GM13977 (cell line): ENCODE measurements around the gene CALML3.
"Not testable (repeated sequence)": the region's sequence is repeated elsewhere in the genome, so short reads cannot be mapped to it uniquely, and the experiment has no call there.

Experiments used
- DNase-seq: peaks from one replicate; pipeline ENCODE4 v3.0.0; 2012; ENCODE audit warnings: low spot score
- in situ Hi-C: fragments of 300-500 bp; cut with MboI; formaldehyde crosslinking; loops from one replicate; pipeline ENCODE4 v1.12.0; 2022; ENCODE audit warnings: low sequenced_read_pairs, low pct_unique_long_range_greater_than_20kb, mixed read lengths, inconsistent platforms; ENCODE audit not compliant: unreplicated experiment
- TF ChIP-seq, protein P1 (sequence below): IDR thresholded peaks from 2 replicates; pipeline ENCODE4 v1.5.1; 2012; ENCODE audit warnings: mild to moderate bottlenecking, control low read depth; ENCODE audit not compliant: insufficient read depth; ENCODE audit errors: extremely low read depth, missing control alignments

Gene CALML3

DNA sequence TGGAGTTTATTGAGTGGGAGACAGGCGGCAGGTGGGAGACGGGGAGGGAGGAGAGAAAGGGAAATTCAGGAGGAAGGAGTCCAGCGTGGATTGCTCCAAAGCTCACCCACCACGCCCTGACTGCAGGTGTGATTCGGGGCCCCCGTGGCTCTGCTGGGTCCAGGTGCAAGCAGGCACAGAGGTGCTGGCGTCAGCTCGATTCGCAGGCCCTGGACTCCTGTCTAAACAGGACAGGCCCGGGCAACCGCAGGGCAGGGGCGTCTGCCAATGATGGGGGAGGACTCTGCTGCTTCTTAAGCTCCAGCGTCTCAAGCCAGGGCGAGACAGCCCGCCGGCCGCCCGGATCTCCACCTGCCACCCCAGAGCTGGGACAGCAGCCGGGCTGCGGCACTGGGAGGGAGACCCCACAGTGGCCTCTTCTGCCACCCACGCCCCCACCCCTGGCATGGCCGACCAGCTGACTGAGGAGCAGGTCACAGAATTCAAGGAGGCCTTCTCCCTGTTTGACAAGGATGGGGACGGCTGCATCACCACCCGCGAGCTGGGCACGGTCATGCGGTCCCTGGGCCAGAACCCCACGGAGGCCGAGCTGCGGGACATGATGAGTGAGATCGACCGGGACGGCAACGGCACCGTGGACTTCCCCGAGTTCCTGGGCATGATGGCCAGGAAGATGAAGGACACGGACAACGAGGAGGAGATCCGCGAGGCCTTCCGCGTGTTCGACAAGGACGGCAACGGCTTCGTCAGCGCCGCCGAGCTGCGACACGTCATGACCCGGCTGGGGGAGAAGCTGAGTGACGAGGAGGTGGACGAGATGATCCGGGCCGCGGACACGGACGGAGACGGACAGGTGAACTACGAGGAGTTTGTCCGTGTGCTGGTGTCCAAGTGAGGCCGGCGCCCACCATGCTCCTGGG lies at the start of gene CALML3:
Gene CALML3 (plus strand): TSS at position 321 of the 920 bp plus-strand sequence. CDS start 125 bp downstream, at position 446.
- in situ Hi-C loops: no loop called here
- TF ChIP-seq, protein P1, sequence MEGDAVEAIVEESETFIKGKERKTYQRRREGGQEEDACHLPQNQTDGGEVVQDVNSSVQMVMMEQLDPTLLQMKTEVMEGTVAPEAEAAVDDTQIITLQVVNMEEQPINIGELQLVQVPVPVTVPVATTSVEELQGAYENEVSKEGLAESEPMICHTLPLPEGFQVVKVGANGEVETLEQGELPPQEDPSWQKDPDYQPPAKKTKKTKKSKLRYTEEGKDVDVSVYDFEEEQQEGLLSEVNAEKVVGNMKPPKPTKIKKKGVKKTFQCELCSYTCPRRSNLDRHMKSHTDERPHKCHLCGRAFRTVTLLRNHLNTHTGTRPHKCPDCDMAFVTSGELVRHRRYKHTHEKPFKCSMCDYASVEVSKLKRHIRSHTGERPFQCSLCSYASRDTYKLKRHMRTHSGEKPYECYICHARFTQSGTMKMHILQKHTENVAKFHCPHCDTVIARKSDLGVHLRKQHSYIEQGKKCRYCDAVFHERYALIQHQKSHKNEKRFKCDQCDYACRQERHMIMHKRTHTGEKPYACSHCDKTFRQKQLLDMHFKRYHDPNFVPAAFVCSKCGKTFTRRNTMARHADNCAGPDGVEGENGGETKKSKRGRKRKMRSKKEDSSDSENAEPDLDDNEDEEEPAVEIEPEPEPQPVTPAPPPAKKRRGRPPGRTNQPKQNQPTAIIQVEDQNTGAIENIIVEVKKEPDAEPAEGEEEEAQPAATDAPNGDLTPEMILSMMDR: no peak
- no peak for DNase-seq

DNA sequence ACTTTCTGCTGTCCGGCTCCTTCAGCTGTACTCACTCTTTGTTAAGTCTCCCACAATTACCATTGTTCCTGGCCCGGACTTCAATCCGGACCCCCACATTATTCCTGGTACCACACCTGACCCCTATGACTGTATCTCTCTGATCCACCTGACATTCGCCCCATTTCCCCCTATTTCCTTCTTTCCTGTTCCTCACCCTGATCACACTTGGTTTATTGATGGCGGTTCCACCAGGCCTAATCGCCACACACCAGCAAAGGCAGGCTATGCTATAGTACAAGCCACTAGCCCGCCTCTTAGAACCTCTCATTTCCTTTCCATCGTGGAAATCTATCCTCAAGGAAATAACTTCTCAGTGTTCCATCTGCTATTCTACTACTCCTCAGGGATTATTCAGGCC lies 49.7 kb upstream of the CALML3 start:
- in situ Hi-C loops, DNase-seq: not testable (repeated sequence)

DNA sequence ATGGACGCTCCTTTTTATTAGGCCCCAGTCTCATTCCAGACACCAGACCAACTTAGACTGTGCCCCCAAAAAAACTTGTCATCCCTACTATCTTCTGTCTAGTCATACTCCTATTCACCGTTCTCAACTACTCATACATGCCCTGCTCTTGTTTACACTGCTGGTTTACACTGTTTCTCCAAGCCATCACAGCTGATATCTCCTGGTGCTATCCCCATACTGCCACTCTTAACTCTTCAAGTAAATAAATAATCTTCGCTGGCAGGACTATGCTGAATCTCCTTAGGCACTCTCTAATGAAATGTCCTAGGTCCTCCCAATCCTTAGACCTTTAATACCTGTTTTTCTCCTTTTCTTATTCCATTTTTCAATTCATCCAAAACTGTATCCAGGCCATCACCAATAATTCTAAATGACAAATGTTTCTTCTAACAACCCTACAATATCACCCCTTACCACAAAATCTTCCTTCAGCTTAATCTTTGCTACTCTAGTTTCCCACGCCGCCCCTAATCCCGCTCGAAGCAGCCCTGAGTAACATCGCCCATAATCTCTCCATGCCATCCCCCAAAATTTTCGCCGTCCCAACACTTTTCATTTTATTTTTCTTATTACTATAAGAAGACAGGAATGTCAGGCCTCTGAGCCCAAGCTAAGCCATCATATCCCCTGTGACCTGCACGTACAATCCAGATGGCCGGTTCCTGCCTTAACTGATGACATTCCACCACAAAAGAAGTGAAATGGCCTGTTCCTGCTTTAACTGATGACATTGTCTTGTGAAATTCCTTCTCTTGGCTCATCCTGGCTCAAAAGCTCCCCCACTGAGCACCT lies 48.6 kb upstream of the CALML3 start:
- DNase-seq, in situ Hi-C loops: not testable (repeated sequence)

DNA sequence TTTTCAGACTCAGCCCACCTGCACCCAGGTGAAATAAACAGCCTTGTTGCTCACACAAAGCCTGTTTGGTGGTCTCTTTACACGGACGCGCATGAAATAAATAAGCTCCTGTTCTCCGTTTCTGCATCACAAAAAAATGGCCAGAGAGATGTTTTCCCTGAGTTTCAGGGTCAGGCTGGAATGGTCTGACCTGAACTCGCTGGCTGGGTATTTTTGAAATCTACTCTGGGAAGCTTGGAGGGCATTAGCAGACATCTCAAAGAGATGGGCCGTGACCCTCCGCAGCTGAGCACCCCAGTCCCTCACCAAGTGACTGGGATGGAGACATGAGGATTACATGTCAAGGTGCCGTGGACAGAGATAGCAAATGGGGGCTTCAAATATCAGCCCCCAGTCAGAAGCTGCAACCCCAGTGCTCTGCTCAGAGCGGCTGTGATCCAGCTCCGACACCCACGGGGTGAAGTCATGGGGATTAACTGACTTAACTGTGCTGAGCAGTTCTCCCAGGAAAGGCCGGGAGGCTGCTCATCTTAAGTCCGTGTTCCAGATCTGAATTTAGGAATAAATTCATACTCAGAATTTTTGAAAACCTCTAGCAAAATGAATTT lies 47.7 kb upstream of the CALML3 start:
- TF ChIP-seq, protein P1: no peak
- DNase-seq: no peak
- in situ Hi-C loops: no loop called here

DNA sequence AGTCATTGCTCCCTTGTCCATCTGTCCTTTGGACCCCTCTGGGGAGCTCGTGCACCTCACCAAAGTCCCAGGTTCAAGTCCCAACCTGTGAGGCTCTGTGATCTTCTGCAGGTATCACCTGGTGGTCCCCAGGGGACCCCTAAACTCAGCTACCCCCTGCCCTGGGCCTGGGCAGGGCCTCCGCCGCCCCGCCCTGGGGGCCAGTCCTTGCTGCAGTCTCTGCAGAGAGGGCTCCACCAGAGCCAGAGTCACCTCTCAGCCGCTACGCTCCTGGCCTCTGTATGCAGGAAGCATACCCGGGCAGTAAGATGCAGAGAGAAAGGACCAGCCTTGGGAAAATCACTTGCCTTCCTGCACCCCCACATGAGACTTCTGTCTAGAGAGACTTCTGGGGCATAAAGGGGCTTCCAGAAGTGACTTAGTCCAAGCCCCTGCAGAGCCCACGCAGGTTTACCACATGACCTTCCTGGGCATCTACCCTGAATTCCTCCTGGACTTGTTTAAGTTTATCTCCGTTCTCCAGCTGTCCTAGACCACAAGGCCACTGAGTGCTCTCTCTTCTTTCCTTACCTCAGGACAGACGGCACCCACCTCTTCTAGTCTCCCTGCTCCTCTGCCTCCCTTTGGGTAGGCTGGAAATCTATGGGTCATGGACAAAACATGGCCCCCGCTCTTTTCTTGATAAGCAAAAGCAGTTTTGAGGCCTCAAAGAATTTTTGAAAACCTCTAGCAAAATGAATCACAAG lies 46.6 kb upstream of the CALML3 start:
- DNase-seq: no peak
- in situ Hi-C loops: no loop called here
- TF ChIP-seq, protein P1: no peak

DNA sequence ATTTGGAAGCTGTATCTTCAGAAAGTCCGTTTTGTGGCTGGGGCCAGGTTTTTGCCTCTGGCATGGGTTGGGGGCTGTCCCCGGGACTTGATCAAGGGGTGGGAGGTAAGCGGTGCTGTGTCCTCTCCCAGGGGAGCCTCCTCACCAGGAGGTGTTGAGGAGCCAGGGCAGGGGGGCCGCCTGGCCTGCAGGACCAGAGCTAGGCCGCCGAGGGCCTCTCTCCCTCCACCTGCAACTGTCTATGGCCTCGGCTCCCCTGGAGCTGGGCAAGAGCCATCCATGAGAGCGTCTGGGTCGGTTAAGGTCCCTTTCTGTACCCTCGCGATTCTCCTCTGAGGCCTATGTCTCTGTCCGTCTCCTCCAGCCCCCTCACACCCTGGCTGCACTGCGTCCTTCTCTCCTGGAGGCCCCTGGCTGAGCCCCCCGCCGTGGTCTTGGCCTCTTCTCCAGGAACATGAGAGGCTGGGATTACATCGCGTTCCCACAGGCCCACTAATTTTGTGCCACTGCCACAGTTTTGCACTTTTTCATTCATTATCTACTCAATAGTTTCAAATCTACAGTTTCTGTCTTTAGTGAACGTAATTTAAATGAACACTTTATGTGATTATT lies 46.0 kb upstream of the CALML3 start:
- in situ Hi-C loops: no loop called here
- TF ChIP-seq, protein P1: no peak
- DNase-seq: no peak
